ENCODE results near the gene RTN4.

GRCh38 chr2:54954158-54954557 lies 96.1 kb downstream of the RTN4 start:
- TF ChIP-seq CTCF (conservative IDR thresholded peaks at IDR 0.05; ENCODE audit: low read depth in 2 of 2) (no peak), POLR2AphosphoS5 (IDR thresholded peaks at IDR 0.05; ENCODE audit: low read depth) (no peak), ZNF114 (CRISPR knock-in tag; IDR thresholded peaks at IDR 0.05) (no peak), EZH2 (IDR thresholded peaks at IDR 0.05; ENCODE audit: low read depth, unreplicated experiment) (no peak), EZH2phosphoT487 (IDR thresholded peaks at IDR 0.05; ENCODE audit: unreplicated experiment) (no peak), ZNF462 (CRISPR knock-in tag; IDR thresholded peaks at IDR 0.05) (no peak)

All from GM23338 (cell line).